ENCODE measurements around the gene PLXND1.
"Not testable (repeated sequence)": the region's sequence is repeated elsewhere in the genome, so short reads cannot be mapped to it uniquely, and the experiment has no call there.

PLXND1 gene

GRCh38 chr3:129612534-129613366, 6.3 kb upstream of the PLXND1 start:
- DNase-seq: no peak

- DNase-seq: no peak
These were observed 5.5 kb upstream of the PLXND1 start for GRCh38 chr3:129611812-129612533.

DNA sequence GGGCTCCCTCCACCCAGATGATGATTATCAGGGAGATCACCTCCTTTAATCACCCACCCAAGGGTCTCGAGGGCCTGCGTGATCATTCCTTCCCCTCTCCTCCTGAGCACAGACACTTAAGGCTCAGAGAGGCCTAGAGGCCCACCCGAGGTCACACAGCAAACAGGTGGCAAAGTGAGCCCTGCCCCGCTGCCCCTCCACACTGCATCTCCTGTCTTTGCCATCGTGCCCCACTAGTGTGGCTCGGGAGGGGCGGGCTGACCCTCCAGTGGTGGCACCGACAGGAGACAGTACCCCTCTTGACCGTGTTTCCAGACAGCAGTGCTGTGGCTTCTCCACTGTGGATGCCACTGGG, 4.9 kb upstream of the PLXND1 start:
- DNase-seq: no peak

GRCh38 chr3:129610794-129611445, 4.4 kb upstream of the PLXND1 start:
- not testable (repeated sequence) for DNase-seq

DNA sequence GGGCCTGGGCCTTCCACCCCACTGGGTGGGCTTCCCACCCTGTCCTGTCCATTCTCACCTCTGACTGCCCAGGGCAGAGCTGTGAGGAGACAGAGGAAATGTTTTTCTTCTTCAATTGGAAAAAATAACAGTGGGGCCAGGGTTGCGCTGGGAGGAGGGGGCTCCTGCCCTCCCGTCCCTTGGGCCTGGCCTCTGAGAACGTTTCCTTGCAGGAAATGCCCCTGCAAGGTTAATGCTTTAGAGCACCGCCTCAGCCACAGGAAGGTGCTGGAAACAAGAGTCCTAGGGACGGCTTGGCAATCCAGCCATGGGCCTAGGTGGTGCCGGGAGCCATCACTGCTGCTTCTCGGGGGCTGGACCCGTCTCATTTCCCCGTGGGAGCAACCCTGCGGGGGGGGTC, 3.8 kb upstream of the PLXND1 start:
- DNase-seq: no peak

DNA sequence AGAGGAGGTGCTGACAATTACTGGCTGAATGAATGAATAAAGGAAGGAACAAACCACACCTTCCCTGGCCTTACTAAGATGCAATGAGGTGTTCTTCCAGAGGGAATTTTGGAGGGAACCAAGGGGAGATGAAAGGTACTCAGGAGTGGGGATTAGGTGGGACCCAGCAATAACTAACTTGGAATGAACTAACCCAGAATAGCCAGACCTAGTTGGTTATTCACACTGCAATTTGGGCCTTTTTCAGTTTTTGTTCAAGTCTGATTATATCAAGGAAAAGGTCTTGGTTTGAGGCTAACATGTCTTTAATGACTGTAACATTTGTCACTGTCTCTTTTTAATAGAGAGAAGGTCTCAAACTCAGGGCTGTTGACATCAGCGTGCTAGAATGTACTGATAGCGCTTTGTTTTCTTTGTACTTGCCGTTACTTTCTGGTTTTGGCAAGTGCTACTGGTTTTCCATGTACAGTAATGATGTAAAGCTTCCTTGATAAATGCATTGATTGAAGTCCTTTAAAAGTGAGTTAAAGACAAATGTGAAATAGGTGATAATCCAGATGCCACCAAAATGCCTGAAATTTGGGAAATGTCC, 3.2 kb upstream of the PLXND1 start:
- DNase-seq: no peak

DNA sequence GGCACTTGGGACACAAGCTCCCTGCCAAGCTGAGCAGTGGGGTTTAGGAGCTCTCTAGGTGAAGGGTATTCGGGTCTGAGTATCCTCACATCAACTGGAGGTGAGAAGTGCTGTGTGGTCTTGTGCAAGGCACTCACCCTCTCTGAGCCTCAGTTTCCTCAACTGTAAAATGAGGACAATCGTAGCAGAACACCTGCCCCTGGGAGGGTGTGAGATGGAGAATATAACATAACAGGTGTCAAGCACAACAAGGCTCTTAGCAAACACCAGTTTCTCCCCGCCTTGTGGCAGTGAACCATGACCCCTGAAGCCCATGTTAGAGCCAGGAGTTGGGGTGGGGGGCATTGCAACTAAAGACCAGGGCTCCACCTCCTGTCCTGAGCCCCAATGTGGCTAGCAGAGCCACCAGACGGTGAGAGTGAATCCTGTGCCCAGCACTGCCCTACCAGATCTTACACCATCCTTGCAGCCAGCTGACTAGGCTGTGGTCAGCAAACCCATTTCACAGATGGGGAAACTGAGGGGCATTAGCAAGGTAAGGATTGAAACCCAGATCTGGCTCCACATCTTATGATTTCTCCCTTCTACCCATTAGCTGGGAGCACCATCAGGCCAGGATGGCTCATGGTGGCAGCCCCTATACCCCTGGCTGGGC, 2.6 kb upstream of the PLXND1 start:
- DNase-seq: no peak

- no peak for DNase-seq
These were observed 1.8 kb upstream of the PLXND1 start for GRCh38 chr3:129608087-129608935.

DNA sequence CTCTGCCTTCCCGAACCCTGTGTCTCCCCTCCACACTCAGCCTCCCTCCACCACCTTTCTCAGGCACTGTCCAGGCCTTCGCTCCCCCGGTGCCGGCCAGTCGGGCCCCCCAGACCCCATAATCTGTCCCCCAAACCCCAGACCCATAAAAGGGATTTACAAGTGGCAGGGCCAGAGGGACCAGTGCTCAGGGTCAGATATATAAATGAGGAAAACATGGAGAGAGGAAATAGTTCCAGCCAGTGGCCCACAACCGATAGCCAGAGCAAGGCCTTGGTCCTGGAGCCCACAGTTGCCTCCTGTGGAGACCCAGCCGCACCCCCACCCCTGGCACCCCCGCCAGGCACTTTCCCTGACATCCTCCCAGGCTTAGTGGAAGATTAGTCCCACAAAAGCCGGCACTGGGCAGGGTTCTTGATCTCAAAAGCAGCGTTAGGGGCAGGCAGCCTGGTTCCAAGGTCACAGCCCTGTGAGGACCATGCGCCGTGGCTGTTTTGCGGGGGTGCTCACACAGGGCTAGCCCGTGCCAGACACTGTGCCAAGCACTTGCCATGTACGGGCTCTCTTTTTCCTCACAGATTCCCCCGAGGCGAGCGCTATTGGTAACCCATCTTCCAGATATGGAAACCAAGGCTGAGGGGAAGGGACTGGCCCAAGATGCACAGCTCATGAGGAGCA, 1.1 kb upstream of the PLXND1 start:
- no peak for DNase-seq

DNA sequence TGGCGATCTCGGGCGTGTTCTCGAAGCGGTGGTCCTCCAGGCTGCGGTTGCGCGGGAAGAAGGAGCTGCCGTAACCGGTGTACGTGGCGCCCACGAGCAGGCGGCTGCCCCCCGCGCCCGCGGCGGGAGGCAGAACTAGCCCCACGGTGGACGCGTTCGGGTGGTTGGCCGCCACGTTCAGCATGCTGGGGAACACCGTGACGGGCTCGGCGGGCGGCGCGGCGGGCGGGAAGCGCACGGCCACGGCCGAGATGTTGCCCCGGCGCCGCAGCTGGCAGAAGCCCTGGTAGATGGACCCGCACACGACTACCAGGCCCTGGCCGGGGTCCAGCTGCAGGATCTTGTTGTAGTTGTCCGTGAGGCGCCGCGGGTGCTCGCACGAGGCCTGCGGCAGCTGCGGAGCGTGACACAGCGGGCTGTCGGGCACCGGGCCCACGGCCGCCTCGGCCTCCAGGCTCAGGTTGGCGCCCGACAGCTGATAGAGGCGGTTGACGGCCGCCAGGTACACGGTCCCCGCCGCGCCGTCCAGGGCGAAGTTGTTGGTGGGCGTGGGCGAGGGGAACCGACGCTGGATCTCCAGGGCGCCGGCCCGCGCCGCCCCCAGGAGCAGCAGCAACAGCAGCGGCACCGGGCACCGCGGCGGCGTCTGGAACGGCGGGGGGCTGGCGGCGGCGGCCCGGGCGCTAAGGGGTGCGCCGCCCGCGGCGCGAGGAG, 397 bp downstream of the PLXND1 start:
- no peak for DNase-seq

DNA sequence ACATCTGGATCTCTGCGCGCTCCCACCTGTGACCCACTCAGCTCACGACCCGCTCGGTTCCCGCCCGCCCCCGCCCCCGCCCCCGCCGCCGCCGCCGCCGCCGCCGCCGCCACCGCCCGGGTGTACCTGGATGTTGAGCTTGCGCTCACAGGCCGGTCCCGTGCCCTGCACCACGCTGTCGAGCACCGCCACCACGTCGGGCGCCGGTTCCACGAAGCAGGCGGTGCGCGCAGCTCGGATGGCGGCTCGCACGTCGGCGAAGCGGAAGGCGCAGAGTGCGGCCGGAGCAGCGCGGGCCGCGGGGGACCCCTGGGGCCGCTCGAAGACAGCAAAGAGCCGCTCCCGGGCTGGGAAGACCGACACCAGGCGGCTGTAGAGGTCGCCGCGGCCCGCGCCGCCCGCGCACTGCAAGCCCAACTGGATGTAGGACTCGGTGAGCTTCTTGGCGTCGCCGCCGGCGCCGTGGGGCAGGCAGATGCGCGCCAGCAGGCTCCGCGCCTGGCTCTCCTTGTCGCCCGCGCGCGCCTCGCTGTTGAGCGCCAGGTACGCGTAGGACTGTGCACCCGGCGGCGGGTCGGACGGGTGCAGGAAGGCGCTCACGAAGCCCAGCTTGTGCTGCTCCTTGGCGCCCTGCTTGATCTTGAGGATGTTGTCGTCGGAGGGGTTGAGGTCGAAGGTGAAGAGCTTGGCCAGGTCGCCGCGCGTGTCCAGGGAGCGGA, 1.1 kb downstream of the PLXND1 start:
- no peak for DNase-seq

DNA sequence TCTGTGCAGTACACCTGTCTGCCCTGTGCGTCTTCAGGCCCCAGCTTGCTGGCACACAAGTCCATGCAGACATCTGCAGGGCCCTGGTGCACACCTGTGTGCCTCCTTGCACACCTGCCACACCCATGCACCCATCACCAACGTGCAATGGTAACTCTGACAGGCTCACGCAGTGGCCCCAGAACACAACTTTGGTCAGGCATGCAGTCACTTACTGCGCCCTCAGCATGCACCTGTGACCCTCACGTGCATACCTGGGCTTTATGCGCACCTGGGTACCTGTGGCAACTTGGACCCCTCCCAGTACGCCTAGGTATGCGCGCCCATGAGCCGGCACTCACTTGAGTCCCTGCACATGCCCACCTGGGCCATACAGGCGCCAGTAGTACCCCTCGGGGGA, 1.7 kb downstream of the PLXND1 start:
- no peak for DNase-seq

DNA sequence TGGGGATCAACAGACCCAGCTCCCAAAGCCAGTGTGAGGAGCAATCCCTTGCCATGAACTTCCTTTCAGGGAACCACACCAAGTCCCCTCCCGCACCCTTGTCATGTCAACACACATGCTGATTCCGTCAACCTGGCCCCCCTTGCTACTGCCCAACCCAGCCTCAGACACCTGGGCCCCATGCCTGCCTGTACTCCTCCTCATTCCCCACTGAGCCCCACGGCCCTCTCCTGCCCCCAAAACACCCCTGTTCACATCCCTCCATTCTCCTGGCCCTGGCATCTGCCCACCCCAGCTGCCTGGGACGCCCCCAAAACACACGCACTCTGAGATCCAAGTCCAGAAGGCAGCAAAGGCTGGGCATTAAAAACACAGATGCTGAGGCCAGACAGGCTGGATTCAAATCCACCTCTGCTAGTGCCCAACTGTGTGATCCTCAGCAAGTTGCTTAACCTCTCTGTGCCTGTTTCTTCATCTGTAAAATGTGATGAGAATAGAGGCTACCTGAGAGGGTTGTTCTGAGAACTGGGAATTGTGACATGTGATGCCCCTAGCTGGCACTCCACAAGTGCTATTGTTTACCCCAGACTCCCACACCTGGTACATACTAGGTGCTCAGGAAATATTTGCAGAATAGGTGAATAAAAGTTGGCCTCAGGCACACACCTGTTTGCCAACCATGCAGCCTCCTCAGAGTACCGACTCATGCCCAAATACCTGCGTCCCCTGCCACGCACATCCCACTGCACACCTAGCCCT, 2.3 kb downstream of the PLXND1 start:
- no peak for DNase-seq

GRCh38 chr3:129603561-129603942, 2.9 kb downstream of the PLXND1 start:
- DNase-seq: no peak

- DNase-seq: no peak
These were observed 3.5 kb downstream of the PLXND1 start for GRCh38 chr3:129602730-129603560.

GRCh38 chr3:129602309-129602708, 4.2 kb downstream of the PLXND1 start:
- no peak for DNase-seq

- no peak for DNase-seq
These were observed 4.8 kb downstream of the PLXND1 start for GRCh38 chr3:129601713-129602112.

DNA sequence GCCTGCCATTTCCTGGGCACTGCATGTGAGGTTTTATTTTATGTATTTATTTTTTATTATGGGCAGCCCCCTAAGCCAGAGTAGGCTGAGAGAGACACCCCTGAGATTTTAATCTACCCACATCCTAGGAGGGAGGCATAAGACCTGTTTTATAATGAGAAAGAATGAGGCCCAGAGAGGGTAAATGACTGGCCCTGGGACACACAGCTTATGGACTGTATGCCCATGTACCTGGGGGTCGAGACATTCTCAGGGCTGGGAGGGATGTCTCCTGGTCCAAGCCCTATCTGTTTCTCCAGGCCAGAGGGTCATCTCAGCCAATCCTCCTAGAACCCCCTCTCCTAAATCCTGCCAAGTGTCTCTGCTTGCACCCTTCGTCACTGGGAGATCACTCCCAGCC, 6.1 kb downstream of the PLXND1 start:
- DNase-seq: no peak

All from SIG-M5 (cell line).